Fibroblast of lung (primary cell): Measurements from ENCODE around the gene EFCAB6.

Source experiments
- EZH2 ChIP-seq: IDR thresholded peaks from 2 replicates; pipeline ENCODE4 v1.5.1; 2012; ENCODE audit warnings: low read length, control low read depth, mild to moderate bottlenecking; ENCODE audit errors: missing control alignments
- TF ChIP-seq, protein P1 (sequence below), 2 donors: IDR thresholded peaks in 1 of 2; conservative IDR thresholded peaks in 1 of 2; 1 replicate in 1 of 2; 2 replicates in 1 of 2; pipeline ENCODE4 v1.5.1; 2011 to 2012; ENCODE audit warnings: low read length in 2 of 2, control low read depth in 1 of 2, inconsistent platforms in 1 of 2, low read depth in 1 of 2, mild to moderate bottlenecking in 1 of 2

DNA sequence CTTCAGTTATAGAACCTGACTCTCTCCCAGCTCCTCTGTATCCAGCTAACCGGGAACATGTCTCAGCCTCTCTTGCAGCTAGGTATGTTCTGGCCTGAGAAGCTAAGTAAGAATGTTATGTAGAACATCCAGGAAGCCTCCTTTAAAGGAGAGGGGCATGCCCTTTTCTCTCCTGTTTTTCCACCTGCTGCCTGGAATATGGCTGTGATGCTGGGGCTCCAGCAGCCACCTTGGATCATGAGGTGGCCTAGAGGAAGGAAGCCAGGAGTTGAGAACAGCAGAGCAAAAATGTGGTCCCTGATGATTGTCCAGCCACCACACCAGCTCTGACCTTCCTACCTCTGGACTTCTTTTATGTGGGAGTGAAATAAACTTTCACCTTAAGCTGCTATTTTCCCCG is 282.6 kb downstream of the EFCAB6 start:
- TF ChIP-seq, protein P1, sequence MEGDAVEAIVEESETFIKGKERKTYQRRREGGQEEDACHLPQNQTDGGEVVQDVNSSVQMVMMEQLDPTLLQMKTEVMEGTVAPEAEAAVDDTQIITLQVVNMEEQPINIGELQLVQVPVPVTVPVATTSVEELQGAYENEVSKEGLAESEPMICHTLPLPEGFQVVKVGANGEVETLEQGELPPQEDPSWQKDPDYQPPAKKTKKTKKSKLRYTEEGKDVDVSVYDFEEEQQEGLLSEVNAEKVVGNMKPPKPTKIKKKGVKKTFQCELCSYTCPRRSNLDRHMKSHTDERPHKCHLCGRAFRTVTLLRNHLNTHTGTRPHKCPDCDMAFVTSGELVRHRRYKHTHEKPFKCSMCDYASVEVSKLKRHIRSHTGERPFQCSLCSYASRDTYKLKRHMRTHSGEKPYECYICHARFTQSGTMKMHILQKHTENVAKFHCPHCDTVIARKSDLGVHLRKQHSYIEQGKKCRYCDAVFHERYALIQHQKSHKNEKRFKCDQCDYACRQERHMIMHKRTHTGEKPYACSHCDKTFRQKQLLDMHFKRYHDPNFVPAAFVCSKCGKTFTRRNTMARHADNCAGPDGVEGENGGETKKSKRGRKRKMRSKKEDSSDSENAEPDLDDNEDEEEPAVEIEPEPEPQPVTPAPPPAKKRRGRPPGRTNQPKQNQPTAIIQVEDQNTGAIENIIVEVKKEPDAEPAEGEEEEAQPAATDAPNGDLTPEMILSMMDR (conservative IDR thresholded peaks at IDR 0.05 in 1 of 2, IDR thresholded peaks at IDR 0.05 in 1 of 2; ENCODE audit: low read depth in 1 of 2, low read length in 2 of 2), result no peak
- TF ChIP-seq EZH2, result no peak
